Endothelial cell of umbilical vein (primary cell): ENCODE data around the gene DCAF11. TPM values are rescaled to one million over a fixed set of nuclear protein-coding genes. Genes with fewer than 3 reads are reported as not detected.

Source experiments
- BruUV-seq: library from RNA; stranded (reverse); fragments of 400-500 nt; replicated peaks from 2 replicates; lab custom pipeline; 2021; lab: Mats Ljungman, UMichigan
- CTCF ChIA-PET: fragments of 300-600, 350-600 bp; sonication (Branson Sonifier 250); formaldehyde crosslinking; loops from one replicate; lab custom pipeline; 2021; ENCODE audit warnings: antibody characterized with exemption, inconsistent platforms; lab: Charles Lee
- POLR2A ChIA-PET: fragments of 300-600, 350-600 bp; sonication (Branson Sonifier 250); formaldehyde crosslinking; loops from one replicate; lab custom pipeline; 2021; ENCODE audit warnings: antibody characterized with exemption, inconsistent platforms; lab: Charles Lee
- DNase-seq: peaks from one replicate; pipeline ENCODE4 v3.0.0-alpha.2; 2011; ENCODE audit warnings: low read depth, low spot score
- FAIRE-seq: peaks from 2 replicates; lab custom pipeline; 2011; peaks lifted over from hg19 to GRCh38; lab: Jason Lieb, UNC
- H2AFZ ChIP-seq: 2 replicates; pipeline ENCODE4 v1.6.0; 2012; ENCODE audit warnings: low read depth, low read length, control low read depth, inconsistent platforms
- H3K27ac ChIP-seq: 2 replicates; pipeline ENCODE4 v1.5.1; 2011; ENCODE audit warnings: low read depth, mild to moderate bottlenecking, control low read depth, low read length, moderate library complexity; ENCODE audit not compliant: insufficient read depth
- H3K27me3 ChIP-seq, 2 experiments: 2 replicates each; pipeline versions ENCODE4 v1.6.0 to v1.6.1; 2011; ENCODE audit warnings: low read length in 2 of 2, mixed read lengths in 1 of 2; ENCODE audit not compliant: control insufficient read depth in 2 of 2, insufficient read depth in 2 of 2
- H3K36me3 ChIP-seq, 2 experiments: 2 replicates in 1 of 2; 3 replicates in 1 of 2; pipeline ENCODE4 v1.5.1; 2011; ENCODE audit warnings: low read length in 2 of 2, mild to moderate bottlenecking in 1 of 2, moderate library complexity in 1 of 2; ENCODE audit not compliant: control insufficient read depth in 2 of 2, insufficient read depth in 2 of 2; ENCODE audit errors: extremely low read depth in 1 of 2
- H3K4me1 ChIP-seq: 3 replicates; pipeline ENCODE4 v1.5.1; 2011; ENCODE audit warnings: mild to moderate bottlenecking, low read length; ENCODE audit not compliant: control insufficient read depth, insufficient read depth; ENCODE audit errors: extremely low read depth
- H3K4me2 ChIP-seq: 2 replicates; pipeline ENCODE4 v1.6.1; 2011; ENCODE audit warnings: low read length, control low read depth, mixed read lengths; ENCODE audit not compliant: insufficient read depth
- H3K4me3 ChIP-seq, 3 experiments: fragments of 200-600 bp in 1 of 3; sonication (generic), shearing (Covaris generic) in 1 of 3; replicated peaks in 1 of 3; 2 replicates each; pipeline ENCODE4 v1.5.1; 2011 to 2016; ENCODE audit warnings: control low read depth in 3 of 3, low read length in 3 of 3, mild to moderate bottlenecking in 2 of 3, inconsistent platforms in 1 of 3, low read depth in 1 of 3, moderate library complexity in 1 of 3; ENCODE audit not compliant: insufficient read depth in 1 of 3
- H3K79me2 ChIP-seq: 2 replicates; pipeline ENCODE4 v1.6.0; 2012; ENCODE audit warnings: low read length, inconsistent platforms; ENCODE audit not compliant: control insufficient read depth, insufficient read depth
- H3K9ac ChIP-seq: replicated peaks from 2 replicates; pipeline ENCODE3; 2011; ENCODE audit warnings: low read length, control low read depth; ENCODE audit not compliant: insufficient read depth; ENCODE audit errors: extremely low read depth
- H3K9me1 ChIP-seq: replicated peaks from 3 replicates; pipeline ENCODE4 v1.6.0; 2011; ENCODE audit warnings: mild to moderate bottlenecking, low read length; ENCODE audit not compliant: control insufficient read depth, insufficient read depth; ENCODE audit errors: extremely low read depth
- H3K9me3 ChIP-seq: replicated peaks from 2 replicates; pipeline ENCODE4 v1.5.1; 2012; ENCODE audit warnings: low read length, inconsistent platforms; ENCODE audit not compliant: control insufficient read depth, insufficient read depth
- H4K20me1 ChIP-seq: replicated peaks from 2 replicates; pipeline ENCODE3; 2011; ENCODE audit warnings: mild to moderate bottlenecking, low read length; ENCODE audit not compliant: control insufficient read depth, insufficient read depth; ENCODE audit errors: extremely low read depth
- CTCF ChIP-seq, 2 donors: IDR thresholded peaks; 1 replicate in 1 of 2; 2 replicates in 1 of 2; pipeline ENCODE4 v1.5.1; 2011; ENCODE audit warnings: low read length in 2 of 2, mild to moderate bottlenecking in 2 of 2, moderate library complexity in 2 of 2, control low read depth in 1 of 2, inconsistent platforms in 1 of 2, low read depth in 1 of 2; ENCODE audit not compliant: insufficient read depth in 1 of 2; ENCODE audit errors: extremely low read depth in 1 of 2
- EZH2 ChIP-seq: IDR thresholded peaks from 2 replicates; pipeline ENCODE4 v1.6.1; 2012; ENCODE audit warnings: borderline replicate concordance, low read depth, mild to moderate bottlenecking, moderate library complexity, low read length, inconsistent platforms; ENCODE audit not compliant: severe bottlenecking
- FOS ChIP-seq: IDR thresholded peaks from 2 replicates; pipeline ENCODE4 v1.6.1; 2011; ENCODE audit warnings: mild to moderate bottlenecking, low read length, moderate library complexity, borderline replicate concordance; ENCODE audit not compliant: insufficient read depth
- GATA2 ChIP-seq: IDR thresholded peaks from 2 replicates; pipeline ENCODE4 v1.7.0; 2011; ENCODE audit warnings: low read depth, mild to moderate bottlenecking, moderate library complexity, mixed read lengths, low read length; ENCODE audit not compliant: insufficient read length, insufficient read depth
- JUN ChIP-seq: IDR thresholded peaks from 2 replicates; pipeline ENCODE4 v1.6.1; 2011; ENCODE audit warnings: borderline replicate concordance, low read depth; ENCODE audit not compliant: insufficient read length, insufficient read depth
- MAX ChIP-seq: IDR thresholded peaks from 2 replicates; pipeline ENCODE4 v1.6.1; 2011; ENCODE audit not compliant: insufficient read depth, insufficient read length
- MYC ChIP-seq: IDR thresholded peaks from one replicate; pipeline ENCODE4 v1.6.1; 2011; ENCODE audit warnings: mild to moderate bottlenecking, low read depth, low read length
- POLR2A ChIP-seq: IDR thresholded peaks from 2 replicates; pipeline ENCODE4 v1.6.1; 2012; ENCODE audit warnings: low read depth, mild to moderate bottlenecking, control low read depth, low read length
- POLR2AphosphoS5 ChIP-seq: IDR thresholded peaks from 2 replicates; pipeline ENCODE4 v1.6.1; 2012; ENCODE audit warnings: low read depth, mild to moderate bottlenecking, control low read depth, low read length, moderate library complexity; ENCODE audit not compliant: insufficient read depth
- dilution Hi-C: fragments of 300-500 bp; cut with MboI; formaldehyde crosslinking; loops from one replicate; pipeline ENCODE4 v1.15.0; 2019; ENCODE audit warnings: low sequenced_read_pairs; ENCODE audit not compliant: extremely low pct_ligation_motif_present
- intact Hi-C: fragments of 100-400 bp; cut with micrococcal nuclease; formaldehyde crosslinking; loops from one replicate; pipeline ENCODE4 v1.10.0; 2022
- polyA plus RNA-seq, 4 experiments: library from polyadenylated mRNA; depleted of rRNA in 3 of 4; stranded (reverse) in 3 of 4; unstranded in 1 of 4; fragments of >200 nt; gene quantifications; 2 replicates each; pipeline versions ENCODE4 v1.2.1 to v1.2.3, GENCODE V29; 2011 to 2012; ENCODE audit warnings: missing spikeins in 1 of 4
- total RNA-seq: library from RNA; stranded (reverse); gene quantifications from 2 replicates; pipeline ENCODE4 v1.2.3, GENCODE V29; 2021

DCAF11 gene
- total and polyA plus RNA-seq, 2 donors (not counting 3 experiments of a cell fraction or from before 2014, with no cell fraction given) = 37.3 to 38.5 TPM

- H3K9me3 ChIP-seq = no peaks in the 10 kb centered on the region
- H3K36me3 ChIP-seq = no peaks in the 10 kb centered on the region
- intact Hi-C loops = no loop called here
- H2AFZ ChIP-seq = no peak overlapping the region
- peaks cover 5 to 8% of the 10 kb centered on the region in 2 experiments for H3K27me3 ChIP-seq
- H3K4me1 ChIP-seq = no peaks in the 10 kb centered on the region
- TF ChIP-seq GATA2 = no peak
- TF ChIP-seq FOS = no peak
- TF ChIP-seq JUN = no peak
- TF ChIP-seq MYC = no peak
- no peak for TF ChIP-seq POLR2A
- no peak for TF ChIP-seq POLR2AphosphoS5
- TF ChIP-seq CTCF (IDR thresholded peaks at IDR 0.05; ENCODE audit: extremely low read depth in 1 of 2, insufficient read depth in 1 of 2, low read depth in 1 of 2, low read length in 2 of 2) = no peak
- no peak for TF ChIP-seq MAX
- TF ChIP-seq EZH2 = no peak
- H4K20me1 ChIP-seq = no peaks in the 10 kb centered on the region
- H3K27ac ChIP-seq = no peak overlapping the region
- dilution Hi-C loops = no loop called here
- H3K9ac ChIP-seq = no peak overlapping the region
- BruUV-seq = no TSS peak
- CTCF ChIA-PET = interaction anchor here (0.8 to 1.8 kb wide), 5 partner anchors 16 to 34 kb away, joined by 3 to 11 read pairs (median 3); no protein-coding TSS in a partner anchor
- no peak overlapping the region for H3K4me3 ChIP-seq
- POLR2A ChIA-PET = no interaction called here
- H3K9me1 ChIP-seq = no peaks in the 10 kb centered on the region
- DNase-seq (no peak), FAIRE-seq (no peak)
- H3K79me2 ChIP-seq = no peaks in the 10 kb centered on the region
- no peak overlapping the region for H3K4me2 ChIP-seq
Observed at GRCh38 chr14:24074625-24075484, 39.7 kb upstream of the DCAF11 start.
